KBM-7 (cell line): Measurements from ENCODE around the gene SMARCA4.
"Not testable (repeated sequence)": the region's sequence is repeated elsewhere in the genome, so short reads cannot be mapped to it uniquely, and the experiment has no call there.

Source experiments
- DNase-seq: peaks from one replicate; pipeline ENCODE4 v3.0.0-alpha.2; 2015
- in situ Hi-C: fragments of 300-500 bp; cut with MboI; formaldehyde crosslinking; loops from 2 replicates; pipeline ENCODE4 v1.14.3; 2020; ENCODE audit warnings: low sequenced_read_pairs, low pct_unique_long_range_greater_than_20kb, mixed read lengths

SMARCA4 gene

DNA sequence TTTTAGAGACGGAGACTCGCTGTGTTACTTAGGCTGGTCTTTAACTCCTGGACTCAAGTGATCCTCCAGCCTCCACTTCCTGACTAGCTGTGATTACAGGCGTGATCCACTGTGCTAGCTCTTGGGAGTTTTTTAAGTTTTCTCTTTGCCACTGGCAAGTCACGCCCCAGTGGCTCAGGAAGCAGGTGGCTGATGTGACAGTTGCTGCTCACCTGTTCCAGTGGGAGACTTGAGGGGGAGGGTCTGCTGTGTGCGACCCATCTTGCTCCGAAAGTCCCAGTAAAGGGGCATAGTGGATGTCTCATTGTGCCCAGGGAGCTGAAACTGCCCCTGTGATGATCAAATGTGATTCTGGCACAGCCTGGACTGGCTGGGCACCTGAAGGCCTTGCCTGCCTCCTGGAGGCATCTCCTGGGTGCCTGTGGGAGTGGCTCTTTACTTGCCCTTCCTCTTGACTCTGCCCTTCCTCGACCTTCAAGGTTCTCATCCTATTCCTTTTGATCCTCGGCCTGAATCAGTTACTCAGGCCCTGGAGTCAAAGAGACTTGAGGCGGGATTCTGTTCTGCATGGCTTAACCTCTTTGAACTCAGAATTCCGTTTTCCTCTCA lies 7.8 kb downstream of the SMARCA4 start:
- no peak for DNase-seq
- in situ Hi-C loops: no loop called here

DNA sequence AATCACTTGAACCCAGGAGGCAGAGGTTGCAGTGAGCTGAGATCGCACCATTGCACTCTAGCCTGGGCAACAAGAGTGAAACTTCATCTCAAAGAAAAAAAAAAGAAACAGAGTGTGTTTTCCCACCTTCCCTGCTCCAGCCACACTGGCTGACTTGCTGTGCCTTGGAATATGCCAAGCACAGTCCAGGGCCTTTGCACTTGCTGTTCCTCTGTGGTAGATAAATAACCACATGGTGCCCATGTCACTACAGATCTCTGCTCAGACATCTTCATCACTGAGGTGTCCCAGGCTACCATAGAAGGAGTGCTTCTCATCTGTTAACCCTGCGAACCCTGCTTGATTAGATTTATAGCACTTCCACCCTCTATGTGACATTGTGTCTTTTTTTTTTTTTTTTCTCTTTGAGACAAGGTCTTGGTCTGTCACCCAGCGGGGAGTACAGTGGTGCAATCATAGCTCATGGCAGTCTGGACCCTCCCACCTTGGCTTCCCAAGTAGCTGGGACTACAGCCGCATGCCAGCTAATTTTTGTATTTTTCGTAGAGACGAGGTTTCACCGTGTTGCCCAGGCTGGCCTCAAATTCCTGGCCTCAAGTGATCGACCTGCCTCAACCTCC lies 10.4 kb downstream of the SMARCA4 start:
- in situ Hi-C loops: no loop called here
- DNase-seq: no peak

GRCh38 chr19:10975374-10976130 lies 14.7 kb downstream of the SMARCA4 start:
- no peak for DNase-seq
- in situ Hi-C loops: no loop called here

DNA sequence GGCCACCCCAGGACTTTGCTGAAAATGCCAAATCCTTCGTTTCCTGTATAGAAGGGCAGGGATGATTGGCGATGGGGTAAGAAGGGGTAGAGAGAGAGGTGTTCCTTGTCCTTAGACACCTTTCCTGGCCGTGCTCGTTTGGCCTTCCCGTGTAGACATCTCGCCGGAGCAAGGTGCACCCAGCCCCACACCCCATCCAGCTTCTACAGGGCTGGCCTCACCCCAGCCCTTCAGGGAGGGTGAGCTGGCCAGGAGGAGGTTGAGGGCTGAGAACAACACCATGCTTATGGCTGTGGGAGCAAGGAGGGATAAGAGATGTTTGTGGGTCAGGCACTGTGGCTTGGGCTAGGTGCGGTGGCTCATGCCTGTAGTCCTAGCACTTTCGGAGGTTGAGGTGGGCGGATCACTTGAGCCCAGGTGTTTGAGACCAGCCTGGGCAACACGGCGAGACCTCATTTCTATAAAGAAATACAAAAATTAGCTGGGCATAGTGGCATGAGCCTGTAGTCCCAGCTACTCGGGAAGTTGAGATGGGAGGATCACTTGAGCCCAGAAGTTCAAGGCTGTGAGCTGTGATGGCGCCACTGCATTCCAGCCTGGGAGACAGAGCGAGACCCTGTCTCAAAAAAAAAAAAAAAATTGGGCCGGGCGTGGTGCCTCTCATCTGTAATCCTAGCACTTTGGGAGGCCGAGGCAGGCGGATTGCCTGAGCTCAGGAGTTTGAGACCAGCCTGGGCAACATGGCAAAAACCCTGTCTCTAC lies 15.5 kb downstream of the SMARCA4 start:
- in situ Hi-C loops: no loop called here
- no peak for DNase-seq

GRCh38 chr19:10977742-10978092 lies 16.9 kb downstream of the SMARCA4 start:
- in situ Hi-C loops: no loop called here
- no peak for DNase-seq

- DNase-seq: peak; percentile 65
- in situ Hi-C loops: no loop called here
Measured at GRCh38 chr19:10979951-10980381, 19.1 kb downstream of the SMARCA4 start.

DNA sequence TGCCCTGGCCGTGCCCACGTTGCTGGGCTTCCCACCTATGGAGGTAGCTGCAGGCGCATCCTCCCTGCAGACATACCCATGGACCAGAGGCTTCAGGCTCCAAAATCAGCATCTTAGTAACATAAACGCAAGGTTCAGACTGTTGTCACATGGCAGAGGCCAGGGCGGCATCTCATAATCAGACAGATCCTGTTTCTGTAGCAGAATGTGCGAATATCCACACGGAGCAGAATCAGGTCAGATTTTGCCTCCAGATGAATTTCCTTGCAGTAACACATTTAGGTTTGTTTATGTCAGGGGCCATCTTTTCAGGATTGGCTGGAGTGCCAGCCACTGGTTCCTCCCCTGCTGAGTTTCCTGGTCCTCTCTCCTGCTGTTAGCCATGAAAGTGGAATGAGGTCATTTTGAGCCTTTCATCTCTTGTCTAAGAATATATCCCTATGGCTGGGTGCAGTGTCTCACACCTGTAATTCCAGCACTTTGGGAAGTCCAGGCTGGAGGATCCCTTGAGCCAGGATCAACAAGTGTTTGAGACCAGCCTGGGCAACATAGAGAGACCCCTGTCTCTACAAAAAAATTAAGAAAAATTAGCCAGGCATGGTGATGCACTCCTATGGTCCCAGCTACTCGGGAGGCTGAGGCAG lies 20.5 kb downstream of the SMARCA4 start:
- in situ Hi-C loops: no loop called here
- DNase-seq: no peak

- DNase-seq: no peak
- in situ Hi-C loops: no loop called here
Measured at GRCh38 chr19:10983026-10983425, 22.2 kb downstream of the SMARCA4 start.

GRCh38 chr19:10984166-10984735 lies 23.4 kb downstream of the SMARCA4 start:
- DNase-seq: no peak
- in situ Hi-C loops: no loop called here

- in situ Hi-C loops: no loop called here
- no peak for DNase-seq
Measured at GRCh38 chr19:10985502-10985901, 24.7 kb downstream of the SMARCA4 start.

DNA sequence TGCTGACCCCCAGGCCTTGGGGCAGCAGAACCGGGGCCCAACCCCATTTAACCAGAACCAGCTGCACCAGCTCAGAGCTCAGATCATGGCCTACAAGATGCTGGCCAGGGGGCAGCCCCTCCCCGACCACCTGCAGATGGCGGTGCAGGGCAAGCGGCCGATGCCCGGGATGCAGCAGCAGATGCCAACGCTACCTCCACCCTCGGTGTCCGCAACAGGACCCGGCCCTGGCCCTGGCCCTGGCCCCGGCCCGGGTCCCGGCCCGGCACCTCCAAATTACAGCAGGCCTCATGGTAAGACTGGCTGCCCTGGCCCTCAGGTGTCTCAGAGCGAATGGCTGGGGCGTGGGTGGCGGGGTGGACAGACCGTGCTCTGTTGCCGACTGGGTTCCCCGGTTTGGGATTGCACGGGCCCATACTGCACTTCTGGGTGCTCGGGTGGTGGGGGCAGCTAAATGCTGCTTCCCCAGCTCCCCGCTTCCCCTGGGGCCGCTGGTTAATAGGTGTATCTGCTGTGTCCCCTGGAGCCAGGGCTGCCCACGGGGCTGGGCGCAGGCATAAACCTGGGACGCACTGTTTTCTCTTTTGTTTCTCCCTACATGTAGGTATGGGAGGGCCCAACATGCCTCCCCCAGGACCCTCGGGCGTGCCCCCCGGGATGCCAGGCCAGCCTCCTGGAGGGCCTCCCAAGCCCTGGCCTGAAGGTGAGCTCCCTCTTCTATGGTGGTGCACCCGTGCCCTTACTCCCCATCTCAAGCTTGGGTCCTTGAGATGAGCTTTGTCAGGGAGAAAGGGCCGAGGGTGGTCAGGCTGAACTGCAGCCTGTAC lies 25.7 kb downstream of the SMARCA4 start:
- in situ Hi-C loops: no loop called here
- DNase-seq: no peak

DNA sequence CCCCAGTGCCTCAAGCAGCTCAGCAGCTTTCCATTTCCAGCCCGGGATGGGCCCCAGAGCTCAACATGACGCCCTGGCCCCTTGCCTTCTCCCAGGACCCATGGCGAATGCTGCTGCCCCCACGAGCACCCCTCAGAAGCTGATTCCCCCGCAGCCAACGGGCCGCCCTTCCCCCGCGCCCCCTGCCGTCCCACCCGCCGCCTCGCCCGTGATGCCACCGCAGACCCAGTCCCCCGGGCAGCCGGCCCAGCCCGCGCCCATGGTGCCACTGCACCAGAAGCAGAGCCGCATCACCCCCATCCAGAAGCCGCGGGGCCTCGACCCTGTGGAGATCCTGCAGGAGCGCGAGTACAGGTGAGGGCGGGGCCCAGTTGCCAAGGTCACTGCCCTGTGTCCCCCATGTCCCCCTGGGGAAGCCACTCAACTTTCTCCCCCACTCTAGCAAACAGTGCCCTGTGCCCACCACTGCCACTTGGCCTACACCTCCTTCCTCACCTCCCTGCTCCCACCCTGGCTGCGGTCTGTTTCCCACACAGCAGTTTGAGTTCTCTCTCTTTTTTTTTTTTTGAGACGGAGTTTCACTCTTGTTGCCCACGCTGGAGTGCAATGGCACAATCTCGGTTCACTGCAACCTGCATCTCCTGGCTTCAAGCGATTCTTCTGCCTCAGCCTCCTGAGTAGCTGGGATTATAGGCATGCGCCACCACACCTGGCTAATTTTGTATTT lies 26.9 kb downstream of the SMARCA4 start:
- DNase-seq: no peak
- in situ Hi-C loops: no loop called here

DNA sequence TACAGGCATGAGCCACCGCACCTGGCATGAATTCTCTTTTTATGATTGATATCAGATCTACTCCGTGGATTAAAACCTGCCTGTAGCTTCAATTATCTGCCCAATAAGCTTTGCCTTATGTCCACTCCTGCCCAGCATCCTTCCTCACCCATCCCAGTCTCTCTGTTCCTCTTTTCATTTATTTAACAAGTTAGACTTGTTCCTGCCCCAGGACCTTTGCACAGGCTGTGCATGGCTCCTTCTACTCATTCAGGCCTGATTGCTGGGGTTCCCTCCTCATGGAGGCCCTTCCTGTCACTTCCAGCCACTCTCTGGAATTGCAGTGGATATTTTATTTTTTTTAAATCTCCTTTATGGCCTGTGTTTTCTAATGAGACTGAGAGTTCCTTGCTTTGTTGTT lies 27.6 kb downstream of the SMARCA4 start:
- in situ Hi-C loops: no loop called here
- DNase-seq: no peak

GRCh38 chr19:10988921-10989320 lies 28.1 kb downstream of the SMARCA4 start:
- in situ Hi-C loops: no loop called here
- no peak for DNase-seq

- no peak for DNase-seq
- in situ Hi-C loops: no loop called here
Measured at GRCh38 chr19:10991076-10991475, 30.2 kb downstream of the SMARCA4 start.

DNA sequence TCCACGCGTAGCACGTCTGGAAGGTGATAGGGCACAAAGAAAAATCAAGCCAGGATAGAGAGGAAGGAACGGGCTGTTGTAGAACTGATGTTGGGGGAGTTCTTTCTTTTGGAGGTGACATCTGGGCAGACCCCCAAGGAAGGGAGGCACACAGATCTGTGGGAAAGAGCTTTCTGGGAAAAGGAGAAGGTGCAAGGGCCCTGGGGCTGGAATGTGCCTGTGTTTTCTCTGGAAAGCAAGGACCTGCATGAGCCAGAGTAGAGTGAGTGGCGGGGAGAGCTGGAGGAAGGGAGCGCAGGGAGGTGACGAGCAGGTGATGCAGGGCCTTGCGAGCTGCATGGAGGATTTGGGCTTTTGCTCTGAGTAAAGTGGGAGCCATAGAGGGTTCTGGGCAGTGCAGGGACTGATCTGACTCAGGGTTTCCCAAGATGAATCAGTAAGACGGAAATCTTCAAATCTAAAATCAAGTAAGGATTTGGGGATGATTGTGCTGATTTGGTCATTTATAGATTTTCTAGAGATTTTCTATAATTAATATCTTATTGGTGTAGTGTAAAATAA lies 30.8 kb downstream of the SMARCA4 start:
- DNase-seq: no peak
- in situ Hi-C loops: no loop called here

DNA sequence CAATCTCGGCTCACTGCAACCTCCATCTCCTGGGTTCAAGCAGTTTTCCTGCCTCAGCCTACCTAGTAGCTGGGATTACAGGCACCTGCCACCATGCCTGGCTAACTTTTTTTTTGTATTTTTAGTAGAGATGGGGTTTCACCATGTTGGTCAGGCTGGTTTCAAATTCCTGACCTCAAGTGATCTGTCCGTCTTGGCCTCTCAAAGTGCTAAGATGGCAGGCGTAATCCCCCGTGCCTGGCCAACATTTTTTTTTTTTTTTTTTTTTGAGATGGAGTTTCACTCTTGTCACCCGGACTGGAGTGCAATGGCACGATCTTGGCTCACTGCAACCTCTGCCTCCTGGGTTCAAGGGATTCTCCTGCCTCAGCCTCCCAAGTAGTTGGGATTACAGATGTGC lies 31.3 kb downstream of the SMARCA4 start:
- in situ Hi-C loops, DNase-seq: not testable (repeated sequence)
